GM21515 (cell line): Measurements from ENCODE around the gene THYN1.
"Not testable (repeated sequence)": the region's sequence is repeated elsewhere in the genome, so short reads cannot be mapped to it uniquely, and the experiment has no call there.

Experiments
- ATAC-seq: cut with Tn5 transposase; IDR thresholded peaks from one replicate; pipeline ENCODE4 v1.9.1; 2021; ENCODE audit not compliant: unreplicated experiment

THYN1 gene

DNA sequence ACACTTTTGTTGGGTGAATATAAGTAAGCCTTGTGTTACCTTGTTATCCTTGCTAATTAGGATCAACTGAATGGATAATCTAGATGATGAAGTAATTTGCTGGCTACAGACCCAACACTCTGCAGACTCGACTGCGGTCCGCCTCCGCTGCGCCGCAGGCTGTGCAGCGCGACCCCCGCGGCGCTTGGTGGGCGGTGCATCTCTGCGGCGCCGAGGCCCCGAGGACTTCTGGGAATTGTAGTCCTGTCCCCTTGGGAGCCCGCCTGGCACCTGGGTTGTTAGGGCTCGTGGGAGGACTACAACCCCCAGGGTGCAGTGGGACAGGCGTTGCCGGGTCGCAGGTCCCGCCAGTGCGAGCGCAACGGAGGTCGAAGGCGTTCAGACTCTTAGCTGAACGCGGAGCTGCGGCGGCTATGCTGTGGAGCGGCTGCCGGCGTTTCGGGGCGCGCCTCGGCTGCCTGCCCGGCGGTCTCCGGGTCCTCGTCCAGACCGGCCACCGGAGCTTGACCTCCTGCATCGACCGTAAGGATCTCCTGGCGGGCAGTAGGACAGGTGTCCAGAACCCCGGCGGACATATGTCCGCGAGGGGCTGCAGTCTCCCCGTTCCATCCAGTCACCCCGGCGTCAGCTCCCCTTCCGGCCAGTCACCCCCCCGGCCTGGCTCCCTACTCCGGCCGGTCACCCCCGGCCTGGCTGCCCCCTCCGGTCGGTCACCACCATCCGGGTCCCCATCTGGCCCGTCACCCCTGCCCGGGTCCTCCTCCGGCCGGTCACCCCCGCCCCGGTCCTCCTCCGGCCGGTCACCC, at the start of gene THYN1, which contains the start of gene ACAD8:
TSS of gene THYN1 (minus strand) at position 165 of the 806 bp plus-strand sequence. CDS start 470 bp downstream, outside the sequence.
TSS of gene ACAD8 (plus strand) at position 381 of the 806 bp plus-strand sequence. CDS start at position 414, 33 bp downstream.
- ATAC-seq: peak; percentile 99

DNA sequence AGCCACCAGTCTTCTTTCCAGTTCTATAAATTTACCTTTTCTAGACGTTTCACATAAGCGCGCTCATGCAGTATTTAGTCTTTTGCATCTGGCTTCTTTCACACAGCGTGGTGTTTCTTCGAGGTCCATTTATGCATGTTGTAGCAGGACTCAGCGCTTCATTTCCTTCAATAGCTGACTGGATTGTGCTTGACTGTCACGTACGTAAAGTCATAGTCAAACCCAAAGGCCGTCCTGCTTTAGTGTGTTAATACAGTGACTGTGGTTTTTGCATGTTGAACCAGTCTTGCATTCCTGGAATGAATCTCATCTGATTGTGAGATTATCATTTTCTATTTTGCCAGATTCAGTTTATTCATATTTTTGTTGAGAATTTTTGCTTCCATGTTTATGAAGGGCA, 41.5 kb upstream of the THYN1 start:
- ATAC-seq: no peak

DNA sequence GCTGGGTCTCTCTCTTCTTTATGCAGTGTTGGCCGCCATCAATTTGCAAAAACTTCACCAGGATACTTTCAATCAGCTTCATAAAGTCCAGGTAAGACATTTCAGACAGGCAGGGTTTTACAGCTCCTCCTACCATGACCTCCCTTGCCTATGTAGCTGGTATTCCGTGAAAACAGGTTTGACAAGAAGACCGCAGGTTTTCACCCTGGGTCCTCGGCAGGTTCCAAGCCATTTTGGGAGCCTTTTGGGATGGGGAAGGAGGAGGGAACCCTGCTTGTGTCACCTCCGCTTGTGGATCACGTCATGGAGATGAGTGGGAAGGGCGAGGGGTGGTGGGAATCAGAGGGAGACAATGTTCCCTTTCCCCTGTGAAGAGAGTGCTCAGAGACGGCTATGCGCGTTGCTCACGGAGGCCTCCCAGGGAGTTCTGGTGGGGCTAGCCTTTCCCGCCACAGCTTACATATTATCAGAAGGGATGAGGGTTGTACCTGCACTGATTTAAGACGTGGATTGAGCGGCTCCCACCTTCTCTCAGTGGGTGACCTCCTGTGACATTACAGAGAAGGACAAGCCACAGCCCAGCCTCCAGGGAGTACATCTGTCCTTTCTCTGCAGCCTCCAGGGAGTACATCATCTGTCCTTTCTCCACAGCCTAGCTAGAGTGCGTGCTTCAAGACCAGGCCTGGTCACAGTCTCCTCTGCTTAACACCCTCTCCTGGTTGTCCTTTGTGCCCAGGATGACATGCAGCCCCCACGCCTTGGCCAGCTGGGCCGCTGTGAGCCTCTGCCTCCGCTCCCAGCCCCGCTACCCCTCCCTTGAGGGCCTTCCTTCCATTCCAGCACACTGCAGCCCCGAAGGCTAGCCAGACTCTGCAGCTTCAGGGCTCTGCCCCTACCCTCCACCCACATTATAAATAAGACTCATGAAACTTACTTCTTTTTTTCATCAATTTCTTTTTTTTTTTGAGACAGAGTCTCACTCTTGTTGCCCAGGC, 40.3 kb upstream of the THYN1 start:
- no peak for ATAC-seq

DNA sequence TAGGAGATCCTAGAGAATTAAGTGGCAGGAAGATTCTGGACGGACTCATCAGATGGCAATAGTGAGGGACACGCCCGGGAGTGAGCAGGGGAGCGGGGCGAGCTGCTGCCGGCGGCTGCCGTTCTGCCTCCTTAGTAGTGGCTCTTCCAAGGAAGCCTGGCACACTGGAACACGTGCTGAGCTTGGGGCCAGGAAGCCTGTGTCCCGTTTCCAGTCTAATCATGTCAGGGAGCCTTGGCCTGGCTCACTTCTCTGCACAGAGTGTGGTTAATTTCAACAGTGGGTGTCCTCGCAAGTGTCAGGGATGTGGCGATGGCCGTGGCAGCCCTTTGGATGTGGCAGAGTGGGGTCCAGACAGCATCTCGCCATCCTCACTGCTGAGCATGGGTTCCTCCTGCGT, 39.5 kb upstream of the THYN1 start:
- ATAC-seq: no peak

DNA sequence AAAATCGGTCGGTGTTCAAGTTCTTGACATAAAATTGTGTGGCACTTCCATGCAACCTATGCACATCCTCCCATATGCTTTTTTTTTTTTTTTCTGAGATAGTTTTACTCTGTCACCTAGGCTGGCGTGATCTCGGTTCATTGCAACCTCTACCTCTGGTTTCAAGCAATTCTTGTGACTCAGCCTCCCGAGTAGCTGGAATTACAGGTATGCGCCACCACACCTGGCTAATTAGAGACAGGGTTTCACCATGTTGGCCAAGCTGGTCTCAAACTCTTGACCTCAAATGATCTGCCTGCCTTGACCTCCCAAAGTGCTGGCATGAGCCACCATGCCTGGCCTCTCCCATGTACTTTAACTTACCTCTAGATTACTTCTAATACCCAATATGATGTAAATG, 38.0 kb upstream of the THYN1 start:
- no peak for ATAC-seq

DNA sequence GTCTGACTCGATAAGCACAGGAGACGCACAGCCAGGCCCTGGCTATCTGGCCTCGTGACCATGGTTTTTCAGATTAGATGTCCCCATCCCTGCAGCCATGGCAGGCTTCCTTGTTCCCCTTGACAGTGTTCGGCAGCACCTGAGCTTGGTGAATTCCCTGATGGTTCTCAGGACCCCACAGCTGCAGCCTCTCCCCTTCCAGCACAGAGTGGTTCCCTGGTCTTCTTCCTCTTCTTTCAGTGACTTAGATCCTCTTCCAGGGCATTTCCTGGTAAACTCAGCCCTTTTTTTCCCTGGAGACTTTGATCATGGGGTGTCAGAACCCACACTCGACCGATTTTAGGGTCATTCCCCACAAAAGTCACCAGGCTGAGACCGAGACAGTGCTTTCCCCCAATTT, 37.5 kb upstream of the THYN1 start:
- ATAC-seq: no peak

DNA sequence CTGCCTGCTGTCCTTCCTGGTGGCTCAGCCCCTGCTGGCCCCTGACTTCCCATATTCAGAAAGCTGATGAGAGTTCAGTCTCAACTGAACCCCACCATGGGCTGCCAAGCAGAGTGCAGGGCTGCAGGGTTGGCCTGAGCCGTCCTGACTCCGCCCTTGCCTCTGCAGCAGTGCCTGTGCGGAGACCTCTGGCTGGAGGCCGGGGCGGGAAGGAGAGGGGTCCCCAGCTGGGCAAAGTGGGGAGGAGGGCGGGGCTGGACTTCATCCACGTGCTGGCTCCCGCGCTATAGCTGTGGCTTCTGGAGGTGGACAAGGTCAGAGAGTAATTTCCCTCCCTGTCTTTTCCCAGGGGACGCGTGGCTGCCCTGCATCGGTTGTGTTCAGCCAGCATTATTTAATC, 36.6 kb upstream of the THYN1 start:
- no peak for ATAC-seq

DNA sequence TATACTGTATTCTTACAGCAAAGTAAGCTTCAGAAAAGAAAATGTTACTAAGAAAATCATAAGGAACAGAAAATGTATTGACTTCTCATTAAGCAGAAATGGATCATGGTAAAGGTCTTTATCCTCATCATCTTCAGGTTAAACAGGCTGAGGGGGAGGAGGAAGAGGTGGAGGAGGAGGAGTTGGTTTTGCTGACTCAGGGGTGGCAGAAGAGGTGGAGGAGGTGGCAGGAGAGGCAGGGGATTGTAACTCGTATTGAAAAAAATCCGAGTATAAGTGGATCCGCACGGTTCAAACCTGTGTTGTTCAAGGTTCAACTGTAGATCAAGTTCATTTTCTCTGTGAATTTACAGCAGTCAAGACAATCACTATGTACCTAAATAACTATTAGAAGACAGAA, 36.0 kb upstream of the THYN1 start:
- ATAC-seq: no peak

DNA sequence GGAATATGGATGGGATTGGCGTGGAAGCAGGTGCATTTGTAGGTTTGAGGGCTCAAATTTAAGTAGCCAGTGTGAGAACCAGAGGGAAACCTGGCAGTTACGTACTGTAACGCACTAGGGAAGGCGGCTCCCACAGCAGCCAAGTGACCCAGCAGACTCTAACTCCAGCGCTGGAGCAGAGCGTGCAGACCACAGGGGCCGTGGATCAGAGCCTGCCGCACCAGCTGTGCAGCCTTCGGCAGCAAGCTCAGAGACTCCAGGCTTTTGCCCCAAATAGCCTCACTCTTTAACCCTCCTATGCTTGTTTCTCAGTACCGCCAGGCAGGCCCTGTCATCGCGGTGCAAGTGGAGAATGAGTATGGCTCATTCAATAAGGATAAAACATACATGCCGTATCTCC, 35.3 kb upstream of the THYN1 start:
- ATAC-seq: no peak

DNA sequence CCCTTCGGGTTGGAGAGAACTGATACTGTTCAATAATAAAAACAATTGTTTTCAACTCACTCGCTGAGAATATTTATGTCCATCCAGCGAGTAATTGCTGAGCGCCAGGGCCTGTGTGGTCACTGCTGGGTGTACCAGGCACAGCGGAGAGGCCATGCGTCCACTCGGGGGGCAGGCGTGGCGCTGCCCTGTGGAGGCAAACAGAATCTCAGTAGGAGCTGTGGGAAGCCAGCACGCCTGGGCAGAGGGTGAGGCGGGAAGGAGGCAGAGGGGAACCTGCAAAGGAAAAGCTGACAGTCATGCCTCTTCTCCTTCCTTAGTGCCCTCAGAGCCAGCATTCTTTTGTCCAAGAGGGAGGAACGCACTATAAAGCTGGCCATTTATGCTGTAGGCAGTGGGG, 34.4 kb upstream of the THYN1 start:
- no peak for ATAC-seq

DNA sequence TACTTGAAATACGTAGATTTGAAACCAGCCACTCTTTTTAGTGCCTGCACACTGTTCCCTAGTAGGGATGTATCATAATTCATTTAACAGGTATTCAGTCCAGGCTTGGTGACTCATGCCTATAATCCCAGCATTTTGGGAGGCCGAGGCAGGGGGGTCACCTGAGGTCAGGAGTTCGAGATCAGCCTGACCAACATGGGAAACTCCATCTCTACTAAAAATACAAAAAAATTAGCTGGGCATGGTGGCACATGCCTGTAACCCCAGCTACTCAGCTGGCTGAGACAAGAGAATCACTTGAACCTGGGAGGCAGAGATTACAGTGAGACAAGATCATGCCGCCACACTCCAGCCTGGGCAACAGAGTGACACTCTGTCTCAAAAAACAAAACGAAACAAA, 31.2 kb upstream of the THYN1 start:
- not testable (repeated sequence) for ATAC-seq

DNA sequence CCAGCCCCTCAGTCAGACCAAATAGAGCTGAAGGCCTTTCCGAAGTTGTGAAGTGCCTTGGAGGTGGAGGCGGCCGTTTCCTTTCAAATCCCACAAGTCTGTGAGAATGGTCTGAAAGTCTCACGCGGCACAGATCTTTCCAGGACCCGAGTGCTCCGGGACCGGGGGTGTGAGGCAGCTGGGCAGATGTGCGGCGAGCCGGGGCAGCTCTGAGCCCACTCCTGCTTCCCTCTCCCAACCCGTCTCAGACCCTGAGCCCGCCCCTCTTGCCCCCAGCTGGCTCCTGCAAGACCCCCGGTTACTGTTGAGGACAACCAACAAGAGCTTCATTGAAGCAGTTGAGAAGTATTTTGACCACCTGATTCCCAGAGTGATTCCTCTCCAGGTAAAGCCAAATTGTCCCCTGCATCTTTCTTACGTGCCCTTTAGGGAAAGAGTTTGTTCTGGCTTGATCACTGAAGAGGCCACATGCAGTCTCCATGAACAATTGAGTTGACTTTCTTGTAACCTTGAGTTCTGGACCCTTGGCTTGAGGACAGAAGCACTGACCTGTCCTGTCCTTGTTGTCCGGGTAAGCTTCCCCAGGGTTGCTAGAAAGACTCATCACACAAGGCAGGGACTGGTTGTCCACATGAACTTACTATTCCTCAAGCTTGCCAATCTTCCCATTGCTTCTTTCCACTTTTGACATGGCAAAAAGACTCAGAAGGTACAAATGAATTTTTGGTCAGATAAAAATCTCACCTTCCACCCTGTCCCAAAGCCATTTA, 30.5 kb upstream of the THYN1 start:
- ATAC-seq: no peak

DNA sequence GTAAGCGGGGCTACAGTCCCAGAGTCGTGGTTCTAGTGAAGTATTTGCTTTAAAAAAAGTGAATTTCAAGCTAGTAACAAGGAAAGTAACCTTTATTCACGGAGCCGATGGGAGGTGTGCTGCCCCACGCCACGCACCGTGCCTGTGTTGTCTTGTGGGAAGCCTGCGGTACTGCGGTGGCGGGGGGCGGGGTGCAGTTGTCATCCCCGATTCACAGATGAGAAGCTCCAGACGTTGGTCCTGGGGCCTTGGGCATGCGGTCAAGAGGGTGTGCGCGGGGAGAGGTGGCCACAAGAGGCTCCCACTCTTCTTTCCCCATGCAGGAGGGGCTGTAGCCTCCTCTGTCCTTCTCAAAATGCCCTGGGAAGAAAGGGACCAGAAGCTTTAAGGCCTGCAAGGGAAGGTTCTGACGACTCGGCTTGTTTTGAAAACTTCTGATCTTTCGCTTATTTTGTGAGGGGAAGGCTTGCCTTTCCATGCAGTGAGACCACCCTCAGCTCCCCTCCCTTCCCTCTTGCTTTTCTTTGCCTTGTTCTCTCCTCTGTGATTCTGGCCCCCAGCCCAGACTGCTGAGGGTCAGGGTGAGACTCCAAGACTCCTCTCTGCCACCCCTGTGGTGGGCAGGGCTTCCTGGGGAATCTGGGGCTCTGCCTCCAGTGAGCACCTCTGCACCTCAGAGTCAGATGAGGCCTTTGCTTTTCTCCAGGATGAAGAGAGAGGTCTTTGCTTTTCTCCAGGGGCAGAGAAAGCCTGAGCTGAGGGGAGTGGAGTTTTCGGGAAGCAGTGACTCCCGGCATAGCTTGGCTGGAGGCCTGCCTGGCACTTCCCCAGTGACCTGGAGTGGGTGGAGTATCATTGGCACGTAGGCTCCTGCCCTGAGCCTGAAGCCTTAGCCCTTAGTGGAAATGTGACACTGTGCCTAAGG, 29.2 kb upstream of the THYN1 start:
- no peak for ATAC-seq

DNA sequence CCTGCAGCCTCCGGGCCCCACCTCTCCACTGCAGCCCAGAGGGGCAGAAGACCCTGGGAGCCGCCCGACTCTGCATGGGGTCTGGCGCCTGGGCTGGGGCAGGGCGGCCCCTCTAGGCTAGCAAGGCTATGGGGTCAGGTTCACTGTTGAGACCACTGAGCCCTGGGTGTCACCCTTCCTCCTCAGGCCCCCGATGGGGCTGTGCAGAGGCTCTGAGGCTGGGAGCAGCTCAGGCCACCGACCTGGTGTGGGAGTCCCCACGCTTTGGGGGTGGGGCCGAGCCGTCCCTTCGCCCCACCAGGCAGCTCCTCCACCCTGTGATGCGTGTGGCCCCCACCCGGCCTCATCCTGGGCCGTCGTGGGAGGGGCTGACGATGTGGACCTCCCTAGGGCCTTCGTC, 28.5 kb upstream of the THYN1 start:
- ATAC-seq: not testable (repeated sequence)

DNA sequence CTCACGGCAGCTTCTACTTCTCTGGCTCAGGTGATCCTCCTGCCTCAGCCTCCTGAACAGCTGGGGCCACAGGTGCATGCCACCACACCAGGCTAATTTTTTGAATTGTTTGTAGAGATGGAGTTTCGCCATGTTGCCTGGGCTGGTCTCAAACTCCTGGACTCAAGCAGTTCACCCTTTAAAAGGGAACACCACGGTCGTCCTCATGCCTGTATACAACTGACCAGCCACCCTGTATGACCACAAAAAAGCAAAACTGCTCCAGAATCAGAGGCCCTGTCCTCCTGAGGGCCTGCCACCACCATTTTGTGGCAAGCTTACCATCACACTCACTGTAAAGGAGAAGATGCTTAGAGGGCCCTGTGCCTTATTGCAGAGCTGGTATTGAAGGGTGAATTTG, 25.2 kb upstream of the THYN1 start:
- ATAC-seq: no peak

DNA sequence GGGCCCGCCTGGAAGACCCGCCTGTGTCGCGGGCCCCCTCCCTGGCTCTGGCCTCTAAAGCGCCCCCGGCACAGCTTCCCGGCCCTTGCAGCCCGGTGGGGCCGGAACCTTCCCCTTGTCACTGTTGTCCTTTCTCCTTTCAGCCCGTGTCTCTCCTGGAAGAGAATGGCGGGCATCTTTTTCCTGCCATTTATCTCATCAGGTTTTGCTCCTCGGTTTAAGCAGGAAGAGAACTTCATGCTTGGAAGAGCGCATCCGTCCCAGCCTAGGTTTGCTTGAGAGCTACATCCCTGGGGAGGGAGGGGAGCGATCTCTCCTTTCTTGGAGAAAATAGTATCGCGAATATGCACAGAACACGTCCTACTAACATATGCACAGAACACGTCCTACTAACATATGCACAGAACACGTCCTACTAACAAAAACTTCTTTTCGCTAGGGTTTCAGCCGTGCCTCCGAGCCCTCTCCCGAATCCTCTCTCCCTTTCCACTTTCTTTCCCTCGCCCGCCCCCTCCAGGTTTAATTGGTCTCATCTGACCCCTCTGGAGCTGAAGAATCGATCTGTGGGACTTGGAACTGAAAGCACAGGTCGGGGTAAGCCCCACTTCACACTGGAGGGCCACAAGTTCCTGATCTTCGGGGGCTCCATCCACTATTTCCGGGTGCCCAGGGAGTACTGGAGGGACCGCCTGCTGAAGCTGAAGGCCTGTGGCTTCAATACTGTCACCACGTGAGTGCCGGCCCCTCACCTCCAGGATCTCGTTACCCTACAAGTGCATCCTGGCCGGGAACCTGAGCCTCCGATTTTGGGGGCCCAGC, 24.2 kb upstream of the THYN1 start:
- ATAC-seq: no peak

DNA sequence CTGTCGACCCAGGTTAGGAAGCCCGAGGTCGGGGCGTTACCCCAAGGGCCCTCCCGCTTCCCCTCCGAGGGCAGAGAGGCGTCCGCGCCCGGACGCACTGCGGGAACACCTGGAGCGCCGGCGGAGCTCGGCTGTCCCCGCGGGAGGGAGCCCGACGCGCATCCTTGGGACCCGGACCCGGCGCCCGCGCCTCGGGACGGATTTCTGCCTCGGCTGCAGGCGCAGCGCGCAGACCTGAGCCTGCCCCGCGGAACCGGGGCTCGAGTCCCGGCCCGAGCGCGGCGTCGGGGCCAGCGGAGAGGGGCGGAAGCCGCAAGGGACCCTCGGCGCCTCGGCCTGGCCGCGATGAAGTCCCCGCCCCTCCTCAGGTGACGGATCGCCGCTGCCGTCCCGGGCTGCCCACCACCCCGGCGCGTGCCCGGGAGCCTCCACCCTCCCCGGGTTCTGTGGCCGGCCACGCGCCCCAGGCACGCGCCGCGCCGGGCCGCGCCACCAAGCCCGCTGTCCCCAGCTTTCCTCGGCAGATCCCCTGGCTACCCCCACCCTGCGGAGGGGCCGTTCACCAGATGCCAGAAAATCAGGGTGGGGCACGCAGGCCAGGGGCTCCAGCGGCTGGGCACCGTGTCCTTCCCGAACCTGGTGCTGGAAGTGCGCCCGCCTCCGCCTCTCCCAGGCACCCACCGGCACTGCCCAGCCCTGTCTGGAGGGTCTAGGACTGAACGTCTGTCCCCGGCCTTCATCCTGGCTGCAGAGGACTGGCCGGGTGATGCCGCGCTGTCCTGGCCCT, 23.4 kb upstream of the THYN1 start:
- ATAC-seq: no peak
